ENCODE results near the gene MAFG. TPM values are rescaled to one million over a fixed set of nuclear protein-coding genes. Genes with fewer than 3 reads are reported as not detected.

MAFG gene
- total and polyA plus RNA-seq, 9 of the 15 experiments (the other 6 are each of a cell fraction or from before 2014, with no cell fraction given), result 1.1 to 58.1 (median 24.9) TPM

DNA sequence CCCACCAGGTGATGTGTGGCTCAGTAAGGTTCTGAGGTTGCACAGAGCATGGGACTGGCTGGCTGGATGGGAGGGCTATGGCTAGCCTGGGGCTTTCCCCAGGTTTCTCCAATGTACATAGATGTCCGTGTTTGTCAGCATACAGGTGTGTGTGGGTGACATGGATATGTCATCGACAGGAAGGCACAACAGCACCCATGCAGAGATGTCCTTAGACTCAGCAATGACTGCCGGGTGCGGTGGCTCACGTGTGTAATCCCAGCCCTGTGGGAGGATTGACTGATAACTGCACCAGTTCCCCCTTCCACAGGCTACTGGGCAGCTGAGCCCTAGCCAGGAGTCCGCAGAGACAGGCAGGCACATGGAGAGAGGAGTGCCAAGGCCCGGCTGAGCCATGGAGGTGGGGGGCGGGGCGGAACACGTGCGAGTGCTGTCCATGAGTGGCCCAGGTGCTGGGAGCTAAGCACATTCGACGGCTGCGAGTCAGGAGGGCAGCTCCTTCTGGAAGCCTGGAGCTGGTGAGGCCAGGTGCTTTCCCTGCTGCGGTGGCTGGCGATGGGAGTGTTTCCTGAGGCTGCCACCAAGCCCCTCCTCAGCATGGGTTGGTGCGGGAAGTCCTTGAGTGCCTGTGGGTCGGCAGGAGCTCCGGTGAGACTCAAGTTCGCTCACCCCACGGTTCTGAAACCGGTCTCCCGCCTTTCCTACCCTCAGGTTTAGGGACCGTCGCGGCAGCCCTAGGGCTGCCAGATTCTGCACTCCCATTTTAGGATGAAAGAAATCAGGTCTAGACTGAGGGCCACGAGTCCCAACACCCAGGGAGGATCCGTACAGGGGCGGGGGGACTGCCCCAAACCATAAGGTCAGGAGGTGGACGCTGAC lies 49.0 kb upstream of the MAFG start (continued):
- TF ChIP-seq NBN (IDR thresholded peaks at IDR 0.05; ENCODE audit: low read depth), result no peak
- TF ChIP-seq, protein P1, sequence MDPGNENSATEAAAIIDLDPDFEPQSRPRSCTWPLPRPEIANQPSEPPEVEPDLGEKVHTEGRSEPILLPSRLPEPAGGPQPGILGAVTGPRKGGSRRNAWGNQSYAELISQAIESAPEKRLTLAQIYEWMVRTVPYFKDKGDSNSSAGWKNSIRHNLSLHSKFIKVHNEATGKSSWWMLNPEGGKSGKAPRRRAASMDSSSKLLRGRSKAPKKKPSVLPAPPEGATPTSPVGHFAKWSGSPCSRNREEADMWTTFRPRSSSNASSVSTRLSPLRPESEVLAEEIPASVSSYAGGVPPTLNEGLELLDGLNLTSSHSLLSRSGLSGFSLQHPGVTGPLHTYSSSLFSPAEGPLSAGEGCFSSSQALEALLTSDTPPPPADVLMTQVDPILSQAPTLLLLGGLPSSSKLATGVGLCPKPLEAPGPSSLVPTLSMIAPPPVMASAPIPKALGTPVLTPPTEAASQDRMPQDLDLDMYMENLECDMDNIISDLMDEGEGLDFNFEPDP (CRISPR knock-in tag; IDR thresholded peaks at IDR 0.05), result no peak
- no peak for TF ChIP-seq ZNF644 (tag; IDR thresholded peaks at IDR 0.05; ENCODE audit: low read depth)
- TF ChIP-seq ZBTB1 (CRISPR knock-in tag; IDR thresholded peaks at IDR 0.05; ENCODE audit: borderline replicate concordance, low read depth), result no peak
- TF ChIP-seq ZNF212 (CRISPR knock-in tag; IDR thresholded peaks at IDR 0.05), result no peak
- TF ChIP-seq SRSF3 (IDR thresholded peaks at IDR 0.05; ENCODE audit: insufficient read depth, low read length), result 0 out of 2 replicates have a peak, but pooled peaks have one; percentile 38
- no peak for TF ChIP-seq SRF (CRISPR knock-in tag; IDR thresholded peaks at IDR 0.05)
- no peak for TF ChIP-seq KLF6 (CRISPR knock-in tag; IDR thresholded peaks at IDR 0.05; ENCODE audit: borderline replicate concordance)
- no peak for TF ChIP-seq ZNF780A (CRISPR knock-in tag; IDR thresholded peaks at IDR 0.05)
- TF ChIP-seq LEF1 (IDR thresholded peaks at IDR 0.05), result no peak
- no peak for TF ChIP-seq MCM3 (IDR thresholded peaks at IDR 0.05)
- no peak for TF ChIP-seq RFX7 (CRISPR knock-in tag; IDR thresholded peaks at IDR 0.05)
- TF ChIP-seq, protein P2, sequence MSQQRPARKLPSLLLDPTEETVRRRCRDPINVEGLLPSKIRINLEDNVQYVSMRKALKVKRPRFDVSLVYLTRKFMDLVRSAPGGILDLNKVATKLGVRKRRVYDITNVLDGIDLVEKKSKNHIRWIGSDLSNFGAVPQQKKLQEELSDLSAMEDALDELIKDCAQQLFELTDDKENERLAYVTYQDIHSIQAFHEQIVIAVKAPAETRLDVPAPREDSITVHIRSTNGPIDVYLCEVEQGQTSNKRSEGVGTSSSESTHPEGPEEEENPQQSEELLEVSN (IDR thresholded peaks at IDR 0.05; ENCODE audit: borderline replicate concordance in 1 of 2, extremely low read depth in 1 of 2, insufficient read depth in 1 of 2, insufficient read length in 1 of 2, low read depth in 1 of 2, low read length in 1 of 2, poor library complexity in 1 of 2, severe bottlenecking in 1 of 2), result peak; percentile 91 to 96
- no peak for TF ChIP-seq ZBED1 (IDR thresholded peaks at IDR 0.05)
- peak; percentile 57; the same call in 1 of the 2 replicates for TF ChIP-seq ZNF707 (CRISPR knock-in tag; conservative IDR thresholded peaks at IDR 0.05)
- peak; percentile 60 for TF ChIP-seq SMAD4 (CRISPR knock-in tag; conservative IDR thresholded peaks at IDR 0.05)
- TF ChIP-seq TEAD4 (IDR thresholded peaks at IDR 0.05; ENCODE audit: low read length), result 0 out of 2 replicates have a peak, but pooled peaks have one; percentile 1
- no peak for TF ChIP-seq TEAD4 (CRISPR knock-in tag; IDR thresholded peaks at IDR 0.05; ENCODE audit: borderline replicate concordance)
- TF ChIP-seq ZNF263 (CRISPR knock-in tag; IDR thresholded peaks at IDR 0.05; ENCODE audit: borderline replicate concordance), result no peak
- no peak for TF ChIP-seq RBM17 (IDR thresholded peaks at IDR 0.05; ENCODE audit: borderline replicate concordance, low read depth, low read length)
- TF ChIP-seq FOXP1 (CRISPR knock-in tag; IDR thresholded peaks at IDR 0.05), result no peak
- TF ChIP-seq FOXA3 (CRISPR knock-in tag; conservative IDR thresholded peaks at IDR 0.05 in 1 of 2, IDR thresholded peaks at IDR 0.05 in 1 of 2), result no peak
- TF ChIP-seq CBFA2T2 (conservative IDR thresholded peaks at IDR 0.05), result no peak
- no peak for TF ChIP-seq NCOA1 (IDR thresholded peaks at IDR 0.05; ENCODE audit: low read depth)
- TF ChIP-seq, protein P3, sequence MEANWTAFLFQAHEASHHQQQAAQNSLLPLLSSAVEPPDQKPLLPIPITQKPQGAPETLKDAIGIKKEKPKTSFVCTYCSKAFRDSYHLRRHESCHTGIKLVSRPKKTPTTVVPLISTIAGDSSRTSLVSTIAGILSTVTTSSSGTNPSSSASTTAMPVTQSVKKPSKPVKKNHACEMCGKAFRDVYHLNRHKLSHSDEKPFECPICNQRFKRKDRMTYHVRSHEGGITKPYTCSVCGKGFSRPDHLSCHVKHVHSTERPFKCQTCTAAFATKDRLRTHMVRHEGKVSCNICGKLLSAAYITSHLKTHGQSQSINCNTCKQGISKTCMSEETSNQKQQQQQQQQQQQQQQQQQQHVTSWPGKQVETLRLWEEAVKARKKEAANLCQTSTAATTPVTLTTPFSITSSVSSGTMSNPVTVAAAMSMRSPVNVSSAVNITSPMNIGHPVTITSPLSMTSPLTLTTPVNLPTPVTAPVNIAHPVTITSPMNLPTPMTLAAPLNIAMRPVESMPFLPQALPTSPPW (CRISPR knock-in tag; IDR thresholded peaks at IDR 0.05), result no peak
- TF ChIP-seq KDM2B (CRISPR knock-in tag; IDR thresholded peaks at IDR 0.05), result no peak
